ENCODE results near the gene COX19.

Gene COX19

GRCh38 chr7:958221-959200 lies 16.8 kb downstream of the COX19 start:
- H3K4me1 ChIP-seq (ENCODE audit: control insufficient read depth, insufficient read depth, low read length, poor library complexity, severe bottlenecking), result no peaks in the 10 kb centered on the region
- H3K27ac ChIP-seq (ENCODE audit: low read depth, low read length, severe bottlenecking), result no peak overlapping the region
- H3K36me3 ChIP-seq (ENCODE audit: control insufficient read depth, insufficient read depth, low read length), result no peaks in the 10 kb centered on the region
- H3K4me3 ChIP-seq (ENCODE audit: extremely low read depth, insufficient read depth, low read length, poor library complexity, severe bottlenecking), result no peak overlapping the region
- 91 to 93% methylated on average over 32 to 35 of the region's 36 CpGs for WGBS, 2 experiments (ENCODE audit: insufficient coverage in 2 of 2)
- no peaks in the 10 kb centered on the region for H3K9me3 ChIP-seq (ENCODE audit: control insufficient read depth, low read length)

GRCh38 chr7:957418-958220 lies 17.7 kb downstream of the COX19 start:
- H3K4me3 ChIP-seq (ENCODE audit: extremely low read depth, insufficient read depth, low read length, poor library complexity, severe bottlenecking), result no peak overlapping the region
- no peaks in the 10 kb centered on the region for H3K36me3 ChIP-seq (ENCODE audit: control insufficient read depth, insufficient read depth, low read length)
- H3K9me3 ChIP-seq (ENCODE audit: control insufficient read depth, low read length), result no peaks in the 10 kb centered on the region
- WGBS, 2 experiments (ENCODE audit: insufficient coverage in 2 of 2), result 87 to 90% methylated on average over 29 to 30 of the region's 32 CpGs
- no peak overlapping the region for H3K27ac ChIP-seq (ENCODE audit: low read depth, low read length, severe bottlenecking)
- H3K4me1 ChIP-seq (ENCODE audit: control insufficient read depth, insufficient read depth, low read length, poor library complexity, severe bottlenecking), result peaks cover 4% of the 10 kb centered on the region

- Histone ChIP-seq H3K4me1 (ENCODE audit: control insufficient read depth, insufficient read depth, low read length, poor library complexity, severe bottlenecking) (peaks cover 4% of the 10 kb centered on the region), H3K4me3 (ENCODE audit: extremely low read depth, insufficient read depth, low read length, poor library complexity, severe bottlenecking) (no peak overlapping the region), H3K36me3 (ENCODE audit: control insufficient read depth, insufficient read depth, low read length) (no peaks in the 10 kb centered on the region), H3K27ac (ENCODE audit: low read depth, low read length, severe bottlenecking) (no peak overlapping the region), H3K9me3 (ENCODE audit: control insufficient read depth, low read length) (no peaks in the 10 kb centered on the region)
- 91 to 95% methylated on average over 9 to 10 of the region's 10 CpGs for WGBS, 2 experiments (ENCODE audit: insufficient coverage in 2 of 2)
Measured at GRCh38 chr7:956031-956430, 19.3 kb downstream of the COX19 start.

- H3K9me3 ChIP-seq (ENCODE audit: control insufficient read depth, low read length), result no peaks in the 10 kb centered on the region
- H3K4me3 ChIP-seq (ENCODE audit: extremely low read depth, insufficient read depth, low read length, poor library complexity, severe bottlenecking), result peak within 1 kb of the TSS; percentile 35
- no peaks in the 10 kb centered on the region for H3K36me3 ChIP-seq (ENCODE audit: control insufficient read depth, insufficient read depth, low read length)
- peaks cover 4% of the 10 kb centered on the region for H3K4me1 ChIP-seq (ENCODE audit: control insufficient read depth, insufficient read depth, low read length, poor library complexity, severe bottlenecking)
- H3K27ac ChIP-seq (ENCODE audit: low read depth, low read length, severe bottlenecking), result no peak within 1 kb of the TSS
- 7 to 16% methylated on average over 77 to 78 of the region's 115 CpGs for WGBS, 2 experiments (ENCODE audit: insufficient coverage in 2 of 2)
Measured at GRCh38 chr7:954330-955238, 20.8 kb downstream of the COX19 start, which contains the start of gene ADAP1. Gene ADAP1, minus strand, starts transcription at chr7:954680. Its CDS starts 203 bp downstream, at chr7:954477.

GRCh38 chr7:953547-954327 lies 21.6 kb downstream of the COX19 start:
- 4 to 11% methylated on average over 39 to 54 of the region's 78 CpGs for WGBS, 2 experiments (ENCODE audit: insufficient coverage in 2 of 2)
- Histone ChIP-seq H3K4me1 (ENCODE audit: control insufficient read depth, insufficient read depth, low read length, poor library complexity, severe bottlenecking) (peaks cover 4% of the 10 kb centered on the region), H3K9me3 (ENCODE audit: control insufficient read depth, low read length) (no peaks in the 10 kb centered on the region), H3K36me3 (ENCODE audit: control insufficient read depth, insufficient read depth, low read length) (no peaks in the 10 kb centered on the region), H3K27ac (ENCODE audit: low read depth, low read length, severe bottlenecking) (no peak overlapping the region), H3K4me3 (ENCODE audit: extremely low read depth, insufficient read depth, low read length, poor library complexity, severe bottlenecking) (peak overlapping the region; percentile 35)

- H3K27ac ChIP-seq (ENCODE audit: low read depth, low read length, severe bottlenecking), result no peak overlapping the region
- H3K4me1 ChIP-seq (ENCODE audit: control insufficient read depth, insufficient read depth, low read length, poor library complexity, severe bottlenecking), result peaks cover 4% of the 10 kb centered on the region
- H3K36me3 ChIP-seq (ENCODE audit: control insufficient read depth, insufficient read depth, low read length), result no peaks in the 10 kb centered on the region
- no peaks in the 10 kb centered on the region for H3K9me3 ChIP-seq (ENCODE audit: control insufficient read depth, low read length)
- WGBS, 2 experiments (ENCODE audit: insufficient coverage in 2 of 2), result 84 to 89% methylated on average over 18 to 20 of the region's 20 CpGs
- H3K4me3 ChIP-seq (ENCODE audit: extremely low read depth, insufficient read depth, low read length, poor library complexity, severe bottlenecking), result no peak overlapping the region
Measured at GRCh38 chr7:952548-953441, 22.6 kb downstream of the COX19 start.

GRCh38 chr7:951881-952547 lies 23.3 kb downstream of the COX19 start:
- no peak overlapping the region for H3K4me3 ChIP-seq (ENCODE audit: extremely low read depth, insufficient read depth, low read length, poor library complexity, severe bottlenecking)
- H3K36me3 ChIP-seq (ENCODE audit: control insufficient read depth, insufficient read depth, low read length), result no peaks in the 10 kb centered on the region
- 89 to 91% methylated on average over 12 to 19 of the region's 21 CpGs for WGBS, 2 experiments (ENCODE audit: insufficient coverage in 2 of 2)
- no peak overlapping the region for H3K27ac ChIP-seq (ENCODE audit: low read depth, low read length, severe bottlenecking)
- H3K4me1 ChIP-seq (ENCODE audit: control insufficient read depth, insufficient read depth, low read length, poor library complexity, severe bottlenecking), result peaks cover 4% of the 10 kb centered on the region
- no peaks in the 10 kb centered on the region for H3K9me3 ChIP-seq (ENCODE audit: control insufficient read depth, low read length)

- H3K4me1 ChIP-seq (ENCODE audit: control insufficient read depth, insufficient read depth, low read length, poor library complexity, severe bottlenecking), result peaks cover 4% of the 10 kb centered on the region
- no peak overlapping the region for H3K4me3 ChIP-seq (ENCODE audit: extremely low read depth, insufficient read depth, low read length, poor library complexity, severe bottlenecking)
- 88 to 89% methylated on average over 26 to 27 of the region's 28 CpGs for WGBS, 2 experiments (ENCODE audit: insufficient coverage in 2 of 2)
- no peaks in the 10 kb centered on the region for H3K36me3 ChIP-seq (ENCODE audit: control insufficient read depth, insufficient read depth, low read length)
- no peaks in the 10 kb centered on the region for H3K9me3 ChIP-seq (ENCODE audit: control insufficient read depth, low read length)
- no peak overlapping the region for H3K27ac ChIP-seq (ENCODE audit: low read depth, low read length, severe bottlenecking)
Measured at GRCh38 chr7:949021-949934, 26.1 kb downstream of the COX19 start.
